GM20000 (cell line): ENCODE measurements around the gene FAM171A2.

Source experiments
- DNase-seq: peaks from one replicate; pipeline ENCODE4 v3.0.0; 2012; ENCODE audit warnings: low spot score
- CTCF ChIP-seq: IDR thresholded peaks from 2 replicates; pipeline ENCODE4 v1.5.1; 2012; ENCODE audit warnings: mild to moderate bottlenecking, control low read depth; ENCODE audit errors: extremely low read depth, missing control alignments

FAM171A2 gene

GRCh38 chr17:44382917-44383316 is 19.3 kb upstream of the FAM171A2 start:
- no peak for DNase-seq

GRCh38 chr17:44381810-44382305 is 18.2 kb upstream of the FAM171A2 start:
- no peak for DNase-seq
- no peak for TF ChIP-seq CTCF

More at GRCh38 chr17:44382917-44383316, 19.3 kb upstream of the FAM171A2 start:
- TF ChIP-seq CTCF = no peak

- DNase-seq = peak; percentile 15
- TF ChIP-seq CTCF = no peak
These were observed 17.1 kb upstream of the FAM171A2 start for GRCh38 chr17:44380767-44381166.

- DNase-seq = peak; percentile 8
- no peak for TF ChIP-seq CTCF
These were observed 16.2 kb upstream of the FAM171A2 start for GRCh38 chr17:44379887-44380286.

GRCh38 chr17:44378171-44378705 is 14.6 kb upstream of the FAM171A2 start:
- no peak for TF ChIP-seq CTCF

DNA sequence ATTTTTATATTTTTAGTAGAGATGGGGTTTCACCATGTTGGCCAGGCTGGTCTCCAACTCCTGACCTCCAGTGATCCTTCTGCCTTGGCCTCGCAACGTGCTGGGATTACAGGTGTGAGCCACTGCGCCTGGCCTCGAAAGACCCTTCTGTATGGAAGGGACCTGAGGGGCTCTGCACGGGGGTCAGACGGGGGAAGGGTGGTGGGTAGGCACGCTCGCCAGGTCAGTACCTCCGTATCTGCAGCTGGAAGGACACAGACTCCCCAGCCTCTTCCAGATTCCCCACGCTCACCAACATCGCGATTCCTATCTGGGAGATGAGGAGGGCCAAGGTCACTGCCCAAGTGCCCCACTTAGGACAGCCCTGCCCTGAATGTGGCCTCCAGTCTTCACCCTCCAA is 13.1 kb upstream of the FAM171A2 start:
- TF ChIP-seq CTCF = no peak

More at GRCh38 chr17:44378171-44378705, 14.6 kb upstream of the FAM171A2 start:
- DNase-seq = no peak

DNA sequence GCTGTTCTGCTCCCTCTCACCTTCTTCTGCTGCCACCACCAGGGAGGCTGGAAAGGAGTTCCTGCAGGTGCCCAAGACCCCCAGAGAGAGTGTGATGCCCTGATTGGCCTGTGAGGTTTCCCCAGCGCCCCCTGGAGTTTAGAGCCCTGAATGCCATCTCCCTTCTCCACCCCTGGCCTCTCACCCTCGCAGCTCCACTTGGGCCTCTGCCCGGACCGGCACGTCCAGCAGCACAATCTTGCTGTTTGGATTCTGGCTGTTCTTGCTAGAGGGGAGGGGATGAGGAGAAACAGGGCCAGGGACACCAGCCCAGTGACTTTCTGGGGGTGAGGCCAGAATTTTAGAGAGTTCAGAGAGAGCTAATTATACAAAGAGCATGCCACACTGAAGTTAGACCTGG is 12.5 kb upstream of the FAM171A2 start:
- peak; percentile 75 for DNase-seq
- peak; percentile 32 for TF ChIP-seq CTCF

More for the DNA sequence above, 13.1 kb upstream of the FAM171A2 start:
- DNase-seq = no peak
